ENCODE measurements around the gene TMEM117.

DNA sequence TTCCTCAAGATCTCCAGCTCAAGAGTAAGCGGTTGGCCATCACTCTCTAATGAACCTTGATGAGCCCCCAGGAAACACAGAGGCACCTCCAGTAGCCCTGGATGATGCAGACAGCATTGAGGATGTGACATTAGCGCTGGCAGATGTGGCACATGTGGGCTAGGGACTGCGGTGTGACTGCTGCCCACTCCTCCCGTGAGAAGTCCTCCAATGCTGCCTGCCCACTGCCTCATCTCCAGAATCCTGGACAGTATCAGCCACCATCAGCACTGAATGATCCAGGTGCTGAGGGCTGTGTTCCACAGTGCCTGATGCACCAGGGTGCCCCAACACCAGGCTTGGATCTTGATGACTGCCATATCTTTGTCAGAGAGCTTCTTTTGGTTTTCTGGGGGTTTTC is 412.6 kb downstream of the TMEM117 start:
- TF ChIP-seq POLR2A (IDR thresholded peaks at IDR 0.05) = no peak
- TF ChIP-seq, protein P1, sequence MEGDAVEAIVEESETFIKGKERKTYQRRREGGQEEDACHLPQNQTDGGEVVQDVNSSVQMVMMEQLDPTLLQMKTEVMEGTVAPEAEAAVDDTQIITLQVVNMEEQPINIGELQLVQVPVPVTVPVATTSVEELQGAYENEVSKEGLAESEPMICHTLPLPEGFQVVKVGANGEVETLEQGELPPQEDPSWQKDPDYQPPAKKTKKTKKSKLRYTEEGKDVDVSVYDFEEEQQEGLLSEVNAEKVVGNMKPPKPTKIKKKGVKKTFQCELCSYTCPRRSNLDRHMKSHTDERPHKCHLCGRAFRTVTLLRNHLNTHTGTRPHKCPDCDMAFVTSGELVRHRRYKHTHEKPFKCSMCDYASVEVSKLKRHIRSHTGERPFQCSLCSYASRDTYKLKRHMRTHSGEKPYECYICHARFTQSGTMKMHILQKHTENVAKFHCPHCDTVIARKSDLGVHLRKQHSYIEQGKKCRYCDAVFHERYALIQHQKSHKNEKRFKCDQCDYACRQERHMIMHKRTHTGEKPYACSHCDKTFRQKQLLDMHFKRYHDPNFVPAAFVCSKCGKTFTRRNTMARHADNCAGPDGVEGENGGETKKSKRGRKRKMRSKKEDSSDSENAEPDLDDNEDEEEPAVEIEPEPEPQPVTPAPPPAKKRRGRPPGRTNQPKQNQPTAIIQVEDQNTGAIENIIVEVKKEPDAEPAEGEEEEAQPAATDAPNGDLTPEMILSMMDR (IDR thresholded peaks at IDR 0.05) = no peak
